ENCODE measurements around the gene GRM8.

DNA sequence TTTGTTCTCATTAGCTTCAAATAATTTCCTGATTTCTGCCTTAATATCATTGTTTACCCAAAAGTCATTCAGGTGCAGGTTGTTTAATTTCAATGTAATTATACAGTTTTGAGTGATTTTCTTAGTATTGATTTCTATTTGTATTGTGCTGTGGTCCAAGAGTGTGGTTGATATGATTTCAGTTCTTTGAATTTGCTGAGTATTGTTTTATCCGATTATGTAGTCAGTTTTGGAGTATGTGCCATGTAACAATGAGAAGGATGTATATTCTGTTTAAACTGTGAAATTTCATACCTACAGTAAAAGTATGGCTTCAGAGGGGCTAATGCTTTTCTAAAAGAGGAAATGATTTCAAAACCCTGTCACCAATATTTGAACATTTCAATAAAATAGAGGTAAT lies 17.4 kb upstream of the GRM8 start:
- TF ChIP-seq, protein P1, sequence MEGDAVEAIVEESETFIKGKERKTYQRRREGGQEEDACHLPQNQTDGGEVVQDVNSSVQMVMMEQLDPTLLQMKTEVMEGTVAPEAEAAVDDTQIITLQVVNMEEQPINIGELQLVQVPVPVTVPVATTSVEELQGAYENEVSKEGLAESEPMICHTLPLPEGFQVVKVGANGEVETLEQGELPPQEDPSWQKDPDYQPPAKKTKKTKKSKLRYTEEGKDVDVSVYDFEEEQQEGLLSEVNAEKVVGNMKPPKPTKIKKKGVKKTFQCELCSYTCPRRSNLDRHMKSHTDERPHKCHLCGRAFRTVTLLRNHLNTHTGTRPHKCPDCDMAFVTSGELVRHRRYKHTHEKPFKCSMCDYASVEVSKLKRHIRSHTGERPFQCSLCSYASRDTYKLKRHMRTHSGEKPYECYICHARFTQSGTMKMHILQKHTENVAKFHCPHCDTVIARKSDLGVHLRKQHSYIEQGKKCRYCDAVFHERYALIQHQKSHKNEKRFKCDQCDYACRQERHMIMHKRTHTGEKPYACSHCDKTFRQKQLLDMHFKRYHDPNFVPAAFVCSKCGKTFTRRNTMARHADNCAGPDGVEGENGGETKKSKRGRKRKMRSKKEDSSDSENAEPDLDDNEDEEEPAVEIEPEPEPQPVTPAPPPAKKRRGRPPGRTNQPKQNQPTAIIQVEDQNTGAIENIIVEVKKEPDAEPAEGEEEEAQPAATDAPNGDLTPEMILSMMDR (IDR thresholded peaks at IDR 0.05), result no peak
- TF ChIP-seq POLR2A (IDR thresholded peaks at IDR 0.05), result no peak
